Mucosa of descending colon (tissue), 3 donors: ENCODE measurements around the gene TNNT1. TPM values are rescaled to one million over a fixed set of nuclear protein-coding genes. Genes with fewer than 3 reads are reported as not detected.

Experiments used
- ATAC-seq: fragments of 200-7000 bp; cut with Tn5 transposase; one replicate; pipeline ENCODE4 v1.9.1; 2020; ENCODE audit warnings: mild to moderate bottlenecking, moderate library complexity
- DNase-seq, 3 donors: peaks; one replicate each; pipeline ENCODE4 v3.0.0-alpha.2; 2020
- H3K36me3 ChIP-seq: fragments of 200-600 bp; one replicate; pipeline ENCODE4 v1.8.0; 2021; ENCODE audit warnings: low read depth, mild to moderate bottlenecking
- H3K4me1 ChIP-seq: fragments of 200-600 bp; one replicate; pipeline ENCODE4 v1.8.0; 2021; ENCODE audit warnings: low read depth, mild to moderate bottlenecking
- H3K4me3 ChIP-seq: fragments of 200-600 bp; one replicate; pipeline ENCODE4 v1.8.0; 2021; ENCODE audit warnings: mild to moderate bottlenecking
- H3K9me3 ChIP-seq: fragments of 200-600 bp; one replicate; pipeline ENCODE4 v1.8.0; 2021; ENCODE audit warnings: mild to moderate bottlenecking
- intact Hi-C, 2 donors: fragments of 100-400 bp; cut with DNase I in 1 of 2; cut with micrococcal nuclease in 1 of 2; formaldehyde crosslinking; loops; one replicate each; pipeline versions ENCODE4 v1.11.0 to v1.11.1; 2022; cut with DNase I, micrococcal nuclease
- long read RNA-seq, 2 donors: library from polyadenylated mRNA; unstranded; transcript quantifications; one replicate each; pipeline ENCODE4 v2.0.0, GENCODE V29; 2019 to 2021
- total RNA-seq, 3 donors: library from RNA; stranded (reverse); fragmentation: NEBNext Ultra II Directional in 2 of 3; extraction: Animal tissue kit (Norgen Biotek cat#: 25700) in 2 of 3; gene quantifications; one replicate each; pipeline versions ENCODE4 v1.2.1 to v1.2.4, GENCODE V29; 2021 to 2023
- TF ChIP-seq, protein P1 (sequence below): fragments of 200-600 bp; IDR thresholded peaks from one replicate; pipeline ENCODE4 v1.8.0; 2022; ENCODE audit warnings: antibody characterized with exemption, mild to moderate bottlenecking
- donor health status: DM: no; HTN: no; CAD: no; lungs with moderate emphysema.
- donor health status: DM: no; HTN: no; CAD: no.
- donor health status: DM: no; HTN: yes; CAD: no.

TNNT1 gene, protein sequence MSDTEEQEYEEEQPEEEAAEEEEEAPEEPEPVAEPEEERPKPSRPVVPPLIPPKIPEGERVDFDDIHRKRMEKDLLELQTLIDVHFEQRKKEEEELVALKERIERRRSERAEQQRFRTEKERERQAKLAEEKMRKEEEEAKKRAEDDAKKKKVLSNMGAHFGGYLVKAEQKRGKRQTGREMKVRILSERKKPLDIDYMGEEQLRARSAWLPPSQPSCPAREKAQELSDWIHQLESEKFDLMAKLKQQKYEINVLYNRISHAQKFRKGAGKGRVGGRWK
- total RNA-seq, result 1 to 10 TPM in 1 of 3 donors, under 1 TPM in 2; 0.63 to 1.1 (median 0.65) TPM
- long read RNA-seq, donor 1, result 0 reads
- long read RNA-seq, donor 2, result 0 reads

DNA sequence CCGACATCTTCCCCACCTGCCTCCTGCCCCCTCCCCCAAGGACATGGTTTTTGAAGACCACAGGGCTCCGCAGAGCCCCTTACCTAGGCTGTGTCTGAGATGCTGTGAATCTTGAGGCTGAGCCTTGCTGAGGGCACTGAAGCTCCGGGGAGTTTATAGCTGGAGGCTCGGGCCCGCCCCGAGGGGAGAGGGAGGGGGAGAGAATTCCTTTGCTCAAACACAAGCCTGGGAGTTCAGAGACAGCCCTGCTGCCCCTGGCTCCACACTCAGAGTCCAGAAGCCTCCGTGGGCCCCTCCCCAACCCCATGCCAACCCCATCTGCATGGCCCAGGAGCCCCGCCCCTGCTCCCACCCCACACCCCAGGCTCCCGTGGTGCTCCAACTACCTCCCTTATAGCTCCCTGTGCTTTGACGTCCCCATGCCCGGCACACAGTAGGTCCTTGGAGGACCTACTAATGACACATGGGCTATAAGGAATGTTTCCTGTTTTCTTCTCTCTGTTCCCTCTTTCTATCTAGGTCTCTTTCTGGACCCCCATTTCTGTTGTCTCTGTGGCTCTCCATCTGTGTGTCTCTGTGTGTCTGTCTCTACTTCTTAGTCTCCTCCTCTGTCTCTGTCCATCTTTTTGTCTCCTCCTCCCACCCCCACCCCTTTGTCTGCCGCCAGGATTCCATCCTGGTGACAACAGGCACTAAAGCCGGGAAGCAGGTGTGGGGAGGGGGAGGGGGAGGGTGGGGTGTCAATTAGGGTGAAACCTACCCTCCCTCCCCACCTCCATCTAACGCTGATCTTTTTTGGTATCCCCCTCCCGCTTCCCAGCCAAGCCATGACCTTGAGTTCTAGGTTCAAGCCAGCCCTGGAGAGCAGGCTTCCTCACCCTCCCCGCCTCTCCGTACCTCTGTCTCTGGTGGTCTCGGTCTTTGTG, at the start of gene TNNT1:
Gene TNNT1, minus strand, starts transcription at position 129 of the 926 bp plus-strand sequence. CDS start 2,049 bp downstream, outside the sequence.
- H3K4me3 ChIP-seq, result no peak within 1 kb of the TSS
- no peaks in the 10 kb centered on the region for H3K36me3 ChIP-seq
- no peaks in the 10 kb centered on the region for H3K4me1 ChIP-seq
- ATAC-seq, result no peak
- intact Hi-C loops, result no loop called here
- TF ChIP-seq, protein P1, sequence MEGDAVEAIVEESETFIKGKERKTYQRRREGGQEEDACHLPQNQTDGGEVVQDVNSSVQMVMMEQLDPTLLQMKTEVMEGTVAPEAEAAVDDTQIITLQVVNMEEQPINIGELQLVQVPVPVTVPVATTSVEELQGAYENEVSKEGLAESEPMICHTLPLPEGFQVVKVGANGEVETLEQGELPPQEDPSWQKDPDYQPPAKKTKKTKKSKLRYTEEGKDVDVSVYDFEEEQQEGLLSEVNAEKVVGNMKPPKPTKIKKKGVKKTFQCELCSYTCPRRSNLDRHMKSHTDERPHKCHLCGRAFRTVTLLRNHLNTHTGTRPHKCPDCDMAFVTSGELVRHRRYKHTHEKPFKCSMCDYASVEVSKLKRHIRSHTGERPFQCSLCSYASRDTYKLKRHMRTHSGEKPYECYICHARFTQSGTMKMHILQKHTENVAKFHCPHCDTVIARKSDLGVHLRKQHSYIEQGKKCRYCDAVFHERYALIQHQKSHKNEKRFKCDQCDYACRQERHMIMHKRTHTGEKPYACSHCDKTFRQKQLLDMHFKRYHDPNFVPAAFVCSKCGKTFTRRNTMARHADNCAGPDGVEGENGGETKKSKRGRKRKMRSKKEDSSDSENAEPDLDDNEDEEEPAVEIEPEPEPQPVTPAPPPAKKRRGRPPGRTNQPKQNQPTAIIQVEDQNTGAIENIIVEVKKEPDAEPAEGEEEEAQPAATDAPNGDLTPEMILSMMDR, result no peak
- DNase-seq, result no peak
- H3K9me3 ChIP-seq, result no peaks in the 10 kb centered on the region

DNA sequence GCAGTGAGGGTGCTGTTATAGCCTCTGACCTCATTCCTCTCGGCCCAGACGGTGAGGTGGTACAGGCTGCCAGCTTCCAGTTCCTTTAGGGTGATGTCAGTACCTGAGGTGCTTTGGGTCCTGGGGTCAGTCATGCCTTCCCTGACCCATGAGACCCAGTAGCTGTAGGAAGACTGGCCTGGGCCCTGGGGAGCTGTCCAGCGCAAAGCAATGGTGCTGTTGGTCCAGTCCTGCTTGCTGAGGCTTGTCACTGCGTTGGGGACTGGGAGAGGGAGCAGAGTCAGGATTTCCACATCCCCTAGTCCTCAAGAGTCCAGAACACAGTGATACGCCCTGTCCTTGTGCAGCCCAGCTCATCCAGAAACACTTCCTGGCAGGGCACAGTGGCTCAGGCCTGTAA, 49.6 kb upstream of the TNNT1 start:
- intact Hi-C loops, result no loop called here
- Histone ChIP-seq H3K36me3 (peaks cover 5% of the 10 kb centered on the region), H3K4me1 (no peaks in the 10 kb centered on the region), H3K9me3 (no peaks in the 10 kb centered on the region), H3K4me3 (no peak overlapping the region)
- TF ChIP-seq, protein P1, result no peak
- ATAC-seq (no peak), DNase-seq (no peak)

DNA sequence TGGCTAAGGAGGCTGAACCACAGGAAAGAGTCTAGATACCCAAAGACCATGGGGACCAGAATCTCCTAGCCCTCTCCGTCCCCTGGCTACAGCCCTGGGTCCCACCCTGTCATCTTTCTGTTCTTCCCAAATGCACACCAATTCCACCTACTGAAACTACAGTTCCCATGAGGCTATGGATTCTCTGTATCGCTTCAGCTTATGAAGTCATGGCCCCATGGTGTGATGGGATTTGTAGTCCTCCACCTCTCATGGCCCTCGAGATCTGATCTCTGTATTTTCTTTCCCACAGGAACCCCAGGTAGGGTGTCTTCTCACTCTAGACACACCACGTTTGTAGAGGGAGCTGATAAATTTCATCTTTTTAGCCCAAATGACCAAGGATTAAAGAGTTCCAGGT, 48.5 kb upstream of the TNNT1 start:
- H3K9me3 ChIP-seq, result no peaks in the 10 kb centered on the region
- TF ChIP-seq, protein P1, result no peak
- no peak overlapping the region for H3K4me3 ChIP-seq
- H3K36me3 ChIP-seq, result peaks cover 5% of the 10 kb centered on the region
- no peak for DNase-seq
- intact Hi-C loops, result no loop called here
- H3K4me1 ChIP-seq, result no peaks in the 10 kb centered on the region
- no peak for ATAC-seq

DNA sequence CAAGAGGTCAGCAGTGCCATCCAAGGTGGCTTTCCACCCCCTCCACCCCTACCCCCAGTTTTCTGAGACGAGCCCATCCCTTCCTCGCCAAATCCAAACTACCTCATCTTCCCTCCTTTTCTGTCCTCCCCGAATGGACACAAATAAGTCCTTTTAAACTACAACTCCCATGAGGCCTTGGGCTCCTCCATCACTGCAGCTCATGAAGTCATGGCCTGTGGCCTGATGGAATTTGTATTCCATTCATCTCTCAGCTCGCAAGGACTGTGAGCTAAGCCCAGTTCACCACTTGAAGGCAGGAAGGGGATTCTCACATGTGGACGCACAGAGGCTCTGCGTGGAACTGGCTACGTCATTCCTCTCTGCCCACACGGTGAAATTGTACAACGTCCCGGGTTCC, 47.8 kb upstream of the TNNT1 start:
- TF ChIP-seq, protein P1, result no peak
- DNase-seq (no peak), ATAC-seq (peak; percentile 16)
- Histone ChIP-seq H3K9me3 (no peaks in the 10 kb centered on the region), H3K4me3 (no peak overlapping the region), H3K36me3 (peaks cover 5% of the 10 kb centered on the region), H3K4me1 (no peaks in the 10 kb centered on the region)
- intact Hi-C loops, result no loop called here

DNA sequence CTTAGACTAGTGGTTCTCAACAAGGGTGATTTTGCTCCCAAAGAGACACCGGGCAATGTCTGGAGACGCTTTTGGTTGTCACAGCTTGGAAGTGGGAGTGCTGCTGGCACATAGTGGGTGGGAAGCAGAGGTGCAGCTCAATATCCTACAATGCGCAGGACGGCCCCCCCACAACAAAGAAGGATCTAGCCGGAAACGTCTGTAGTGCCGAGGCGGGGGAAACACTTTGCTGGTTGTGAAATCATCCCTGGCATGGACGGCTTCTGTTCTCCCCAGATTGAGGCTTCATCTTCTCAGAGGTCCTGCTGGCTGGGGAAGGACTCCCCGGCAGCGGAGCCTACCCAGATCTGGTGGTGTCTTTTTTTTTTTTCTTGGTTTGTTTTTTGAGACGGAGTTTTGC, 44.5 kb upstream of the TNNT1 start:
- no peaks in the 10 kb centered on the region for H3K9me3 ChIP-seq
- no peak for DNase-seq
- ATAC-seq, result no peak
- H3K36me3 ChIP-seq, result no peaks in the 10 kb centered on the region
- intact Hi-C loops, result no loop called here
- no peaks in the 10 kb centered on the region for H3K4me1 ChIP-seq
- TF ChIP-seq, protein P1, result no peak
- no peak overlapping the region for H3K4me3 ChIP-seq
